ENCODE measurements around the gene FGFR3.

DNA sequence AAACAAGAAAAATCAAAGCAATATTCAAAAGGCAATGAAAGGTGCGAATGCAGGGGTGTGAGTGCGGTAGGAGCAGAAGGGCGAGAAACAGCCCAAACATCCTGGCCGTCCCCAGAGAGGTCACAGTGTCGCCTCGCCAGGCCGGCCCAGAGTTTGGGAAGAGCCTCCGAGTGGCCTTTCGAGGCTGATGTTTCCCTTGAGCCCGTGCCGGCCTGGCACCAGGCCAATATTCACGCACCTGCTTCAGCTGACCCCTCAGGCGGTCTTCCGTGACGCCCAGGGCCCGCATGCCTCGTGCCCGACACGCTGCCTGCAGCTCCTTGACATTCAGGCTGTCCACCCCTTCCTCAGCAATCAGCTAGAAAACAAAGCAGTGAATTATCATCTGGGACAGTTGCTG lies 32.2 kb downstream of the FGFR3 start:
- no peak for TF ChIP-seq POLR2A (IDR thresholded peaks at IDR 0.05)
- TF ChIP-seq, protein P1, sequence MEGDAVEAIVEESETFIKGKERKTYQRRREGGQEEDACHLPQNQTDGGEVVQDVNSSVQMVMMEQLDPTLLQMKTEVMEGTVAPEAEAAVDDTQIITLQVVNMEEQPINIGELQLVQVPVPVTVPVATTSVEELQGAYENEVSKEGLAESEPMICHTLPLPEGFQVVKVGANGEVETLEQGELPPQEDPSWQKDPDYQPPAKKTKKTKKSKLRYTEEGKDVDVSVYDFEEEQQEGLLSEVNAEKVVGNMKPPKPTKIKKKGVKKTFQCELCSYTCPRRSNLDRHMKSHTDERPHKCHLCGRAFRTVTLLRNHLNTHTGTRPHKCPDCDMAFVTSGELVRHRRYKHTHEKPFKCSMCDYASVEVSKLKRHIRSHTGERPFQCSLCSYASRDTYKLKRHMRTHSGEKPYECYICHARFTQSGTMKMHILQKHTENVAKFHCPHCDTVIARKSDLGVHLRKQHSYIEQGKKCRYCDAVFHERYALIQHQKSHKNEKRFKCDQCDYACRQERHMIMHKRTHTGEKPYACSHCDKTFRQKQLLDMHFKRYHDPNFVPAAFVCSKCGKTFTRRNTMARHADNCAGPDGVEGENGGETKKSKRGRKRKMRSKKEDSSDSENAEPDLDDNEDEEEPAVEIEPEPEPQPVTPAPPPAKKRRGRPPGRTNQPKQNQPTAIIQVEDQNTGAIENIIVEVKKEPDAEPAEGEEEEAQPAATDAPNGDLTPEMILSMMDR (IDR thresholded peaks at IDR 0.05), result no peak

Measured in heart left ventricle (tissue), 13 donors.